Left lung (tissue), 10 donors: Measurements from ENCODE around the gene CD37. TPM values are rescaled to one million over a fixed set of nuclear protein-coding genes. Genes with fewer than 3 reads are reported as not detected.

Experiments used
- ATAC-seq: fragments of 200-7000 bp; cut with Tn5 transposase; one replicate; pipeline ENCODE4 v1.9.1; 2020; ENCODE audit warnings: moderate library complexity
- DNase-seq, 4 donors: peaks; one replicate each; pipeline ENCODE4 v3.0.0-alpha.2; 2013 to 2020
- H3K27ac ChIP-seq, 2 donors: fragments of 200-600 bp; sonication (generic) in 1 of 2; one replicate each; pipeline versions ENCODE4 v1.5.0 to v1.8.0; 2020 to 2021
- H3K27me3 ChIP-seq, 2 donors: fragments of 200-600 bp; sonication (generic) in 1 of 2; one replicate each; pipeline versions ENCODE4 v1.5.0 to v1.8.0; 2020 to 2021
- H3K36me3 ChIP-seq, 2 donors: fragments of 200-600 bp; sonication (generic) in 1 of 2; one replicate each; pipeline versions ENCODE4 v1.5.0 to v1.8.0; 2020 to 2021
- H3K4me1 ChIP-seq, 2 donors: fragments of 200-600 bp; one replicate each; pipeline ENCODE4 v1.8.0; 2021
- H3K4me3 ChIP-seq, 2 donors: fragments of 200-600 bp; sonication (generic) in 1 of 2; one replicate each; pipeline versions ENCODE4 v1.5.0 to v1.8.0; 2020 to 2021; ENCODE audit warnings: mild to moderate bottlenecking in 1 of 2
- H3K9me3 ChIP-seq, 2 donors: fragments of 200-600 bp; sonication (generic) in 1 of 2; one replicate each; pipeline versions ENCODE4 v1.5.0 to v1.8.0; 2020 to 2021
- intact Hi-C, 2 donors: fragments of 100-400 bp; cut with DNase I; formaldehyde crosslinking; loops; one replicate each; pipeline versions ENCODE4 v1.11.2 to v1.14.2; 2022
- polyA plus RNA-seq, 6 donors: library from polyadenylated mRNA; unstranded; fragments of 120-200 nt; gene quantifications; one replicate each; pipeline ENCODE4 v1.2.1, GENCODE V29; 2013; ENCODE audit not compliant: insufficient read length in 6 of 6
- total RNA-seq, 2 donors: library from RNA; stranded (reverse); fragmentation: NEBNext Ultra II Directional; extraction: Animal tissue kit (Norgen Biotek cat#: 25700); gene quantifications; one replicate each; pipeline ENCODE4 v1.2.1, GENCODE V29; 2021
- TF ChIP-seq, protein P1 (sequence below), 2 donors: fragments of 200-600 bp; sonication (generic) in 1 of 2; IDR thresholded peaks; one replicate each; pipeline versions ENCODE4 v1.5.0 to v1.8.0; 2021; ENCODE audit warnings: antibody characterized with exemption in 2 of 2
- donor health status: DM: no; HTN: yes; CAD: no.
- donor health status: DM: no; HTN: no; CAD: no.

CD37 gene
- total and polyA plus RNA-seq, 8 donors: 36.5 to 83.2 (median 55.5) TPM

DNA sequence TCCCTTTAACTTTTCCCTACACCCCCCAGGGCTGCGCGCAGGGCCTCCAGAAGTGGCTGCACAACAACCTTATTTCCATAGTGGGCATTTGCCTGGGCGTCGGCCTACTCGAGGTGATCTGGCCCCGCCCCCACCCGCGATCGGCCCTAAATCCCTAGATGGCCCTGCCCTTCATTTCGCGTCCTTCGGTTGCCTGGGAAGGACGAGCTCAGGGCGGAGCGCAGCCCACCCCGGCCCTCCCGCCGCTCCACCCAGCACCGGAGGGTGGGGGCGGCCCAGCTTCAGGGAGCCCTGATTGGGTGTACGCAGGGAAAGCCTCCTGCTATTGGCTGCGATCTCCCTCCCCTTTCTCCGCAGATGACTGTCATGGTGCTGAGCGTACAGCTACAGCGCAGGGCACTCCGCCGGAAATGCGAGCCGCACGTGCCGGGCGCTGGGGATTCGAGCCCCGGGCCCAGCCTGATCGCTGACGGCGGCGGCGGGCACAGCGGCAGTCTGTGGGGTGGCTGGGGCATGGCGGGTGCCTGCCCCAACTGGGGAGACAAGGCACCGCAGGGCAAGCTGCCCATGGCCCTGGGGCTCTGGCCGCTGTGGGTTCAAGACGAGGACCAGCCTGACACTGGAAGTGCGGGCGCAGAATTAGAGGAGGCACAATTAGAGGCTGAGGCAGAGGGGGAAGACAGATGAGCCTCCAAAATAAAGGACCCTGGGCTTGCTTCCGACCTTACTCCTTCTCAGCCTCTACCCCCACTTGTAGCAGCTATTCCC, 4.3 kb downstream of the CD37 start:
- TF ChIP-seq, protein P1, sequence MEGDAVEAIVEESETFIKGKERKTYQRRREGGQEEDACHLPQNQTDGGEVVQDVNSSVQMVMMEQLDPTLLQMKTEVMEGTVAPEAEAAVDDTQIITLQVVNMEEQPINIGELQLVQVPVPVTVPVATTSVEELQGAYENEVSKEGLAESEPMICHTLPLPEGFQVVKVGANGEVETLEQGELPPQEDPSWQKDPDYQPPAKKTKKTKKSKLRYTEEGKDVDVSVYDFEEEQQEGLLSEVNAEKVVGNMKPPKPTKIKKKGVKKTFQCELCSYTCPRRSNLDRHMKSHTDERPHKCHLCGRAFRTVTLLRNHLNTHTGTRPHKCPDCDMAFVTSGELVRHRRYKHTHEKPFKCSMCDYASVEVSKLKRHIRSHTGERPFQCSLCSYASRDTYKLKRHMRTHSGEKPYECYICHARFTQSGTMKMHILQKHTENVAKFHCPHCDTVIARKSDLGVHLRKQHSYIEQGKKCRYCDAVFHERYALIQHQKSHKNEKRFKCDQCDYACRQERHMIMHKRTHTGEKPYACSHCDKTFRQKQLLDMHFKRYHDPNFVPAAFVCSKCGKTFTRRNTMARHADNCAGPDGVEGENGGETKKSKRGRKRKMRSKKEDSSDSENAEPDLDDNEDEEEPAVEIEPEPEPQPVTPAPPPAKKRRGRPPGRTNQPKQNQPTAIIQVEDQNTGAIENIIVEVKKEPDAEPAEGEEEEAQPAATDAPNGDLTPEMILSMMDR (IDR thresholded peaks at IDR 0.05): no peak
- H3K27me3 ChIP-seq: no peaks in the 10 kb centered on the region
- DNase-seq (peak; percentile 77 to 94 (median 88)), ATAC-seq (peak; percentile 92)
- H3K9me3 ChIP-seq: no peaks in the 10 kb centered on the region
- H3K4me1 ChIP-seq: peaks cover 6 to 56% of the 10 kb centered on the region in 2 donors
- H3K4me3 ChIP-seq: peak overlapping the region; percentile 21 to 35
- intact Hi-C loops: no loop called here
- H3K27ac ChIP-seq: peak overlapping the region; percentile 67 to 79
- H3K36me3 ChIP-seq: peaks cover 0 to 57% of the 10 kb centered on the region in 2 donors

DNA sequence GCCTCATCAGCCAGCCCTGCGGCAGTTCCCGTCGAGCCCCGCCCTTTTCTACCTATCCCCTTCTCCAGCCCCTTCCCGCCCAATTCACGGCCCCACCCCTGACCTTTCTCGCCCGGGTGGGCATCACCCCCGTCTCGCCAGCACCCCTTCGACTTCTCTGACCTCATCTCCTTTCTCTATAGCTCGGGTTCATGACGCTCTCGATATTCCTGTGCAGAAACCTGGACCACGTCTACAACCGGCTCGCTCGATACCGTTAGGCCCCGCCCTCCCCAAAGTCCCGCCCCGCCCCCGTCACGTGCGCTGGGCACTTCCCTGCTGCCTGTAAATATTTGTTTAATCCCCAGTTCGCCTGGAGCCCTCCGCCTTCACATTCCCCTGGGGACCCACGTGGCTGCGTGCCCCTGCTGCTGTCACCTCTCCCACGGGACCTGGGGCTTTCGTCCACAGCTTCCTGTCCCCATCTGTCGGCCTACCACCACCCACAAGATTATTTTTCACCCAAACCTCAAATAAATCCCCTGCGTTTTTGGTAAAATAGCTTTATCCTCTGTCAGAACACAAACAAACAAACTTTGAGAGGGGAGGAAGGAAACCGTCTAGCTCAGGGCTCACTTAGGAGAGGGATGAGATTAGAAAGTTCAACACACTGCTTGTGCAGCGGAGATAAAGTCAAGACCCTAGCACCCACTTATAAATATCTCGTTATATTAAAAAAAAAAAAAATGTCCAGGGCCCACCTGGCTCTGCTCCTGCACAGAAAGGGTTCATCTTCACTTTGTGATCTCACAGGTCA, 5.1 kb downstream of the CD37 start:
- peak; percentile 53 for ATAC-seq
- peaks cover 6 to 49% of the 10 kb centered on the region in 2 donors for H3K4me1 ChIP-seq
- H3K36me3 ChIP-seq: peaks cover 0 to 65% of the 10 kb centered on the region in 2 donors
- no peaks in the 10 kb centered on the region for H3K9me3 ChIP-seq
- peak; percentile 28 to 83 (median 70) for DNase-seq
- TF ChIP-seq, protein P1 (IDR thresholded peaks at IDR 0.05): no peak
- no peaks in the 10 kb centered on the region for H3K27me3 ChIP-seq
- peak overlapping the region; percentile 21 to 35 for H3K4me3 ChIP-seq
- peak overlapping the region; percentile 67 to 79 for H3K27ac ChIP-seq
- intact Hi-C loops: no loop called here

DNA sequence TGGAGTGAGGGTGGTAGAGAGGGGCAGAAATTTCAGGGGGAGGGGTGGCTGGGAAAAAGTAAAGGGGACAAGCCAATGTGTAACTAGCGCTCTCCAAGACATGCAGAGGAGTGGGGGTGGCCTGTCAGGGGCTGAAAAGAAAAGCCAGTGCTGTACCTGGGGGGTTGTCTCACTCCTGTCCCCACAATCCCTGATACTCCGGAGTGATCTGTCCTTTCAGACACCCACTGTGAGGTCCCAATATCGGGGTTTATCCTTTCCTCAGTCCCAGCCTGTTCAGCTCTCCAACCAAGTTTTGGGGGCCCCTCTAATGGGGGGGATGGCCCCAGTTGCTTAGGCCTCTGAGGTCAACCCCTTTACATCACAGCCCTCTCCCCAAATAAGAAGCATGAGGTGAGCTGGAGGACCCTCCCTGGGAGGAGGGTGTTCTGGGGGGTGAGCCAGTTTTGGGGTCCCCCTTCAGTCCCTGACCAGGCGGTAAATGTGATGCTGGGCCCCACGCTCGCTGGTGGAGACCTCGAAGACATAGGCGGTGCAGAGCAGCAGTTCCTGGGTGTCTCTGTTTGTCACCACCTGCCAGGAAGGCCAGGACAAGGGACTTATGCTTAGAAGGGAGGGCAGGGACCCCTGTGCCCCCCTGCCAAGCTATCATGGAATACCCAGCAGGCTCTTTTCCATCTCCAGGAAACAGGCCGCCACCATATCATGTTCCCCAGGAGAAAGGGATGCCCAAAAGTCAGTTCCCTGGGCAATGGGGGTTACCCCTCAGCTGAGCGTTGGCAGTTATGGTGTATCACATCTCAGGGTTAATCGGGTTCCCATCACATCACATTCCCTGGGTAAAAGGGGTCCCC, 5.9 kb downstream of the CD37 start:
- no peaks in the 10 kb centered on the region for H3K27me3 ChIP-seq
- H3K4me3 ChIP-seq: no peak overlapping the region
- peak overlapping the region in 1 of 2 donors; percentile 13 for H3K27ac ChIP-seq
- DNase-seq (peak in 2 of 4 donors; percentile 26 to 41), ATAC-seq (no peak)
- peaks cover 6 to 44% of the 10 kb centered on the region in 2 donors for H3K4me1 ChIP-seq
- H3K36me3 ChIP-seq: peaks cover 0 to 74% of the 10 kb centered on the region in 2 donors
- no peaks in the 10 kb centered on the region for H3K9me3 ChIP-seq
- intact Hi-C loops: no loop called here
- TF ChIP-seq, protein P1 (IDR thresholded peaks at IDR 0.05): no peak

DNA sequence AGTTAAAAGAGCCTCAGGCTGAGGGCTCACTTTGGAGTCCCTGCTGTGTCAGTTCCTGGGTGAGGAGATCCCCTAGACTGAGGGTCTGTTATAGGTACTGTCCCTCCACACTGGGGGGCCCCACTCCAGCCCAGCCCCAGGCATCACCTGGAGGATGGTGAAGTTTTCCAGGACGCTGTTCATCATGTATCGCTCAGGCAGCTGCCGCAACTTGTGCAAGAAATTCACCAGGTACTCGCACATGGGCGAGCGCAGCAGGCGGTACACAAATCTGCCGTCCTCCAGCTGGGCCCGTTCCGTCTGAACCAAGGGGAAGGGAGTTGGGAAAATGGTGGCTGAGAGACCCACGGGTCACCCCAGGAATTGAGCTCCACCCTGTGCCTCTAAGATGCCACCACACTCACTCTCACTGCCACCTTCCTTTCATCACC, 7.1 kb downstream of the CD37 start:
- Histone ChIP-seq H3K36me3 (peaks cover 0 to 86% of the 10 kb centered on the region in 2 donors), H3K27me3 (no peaks in the 10 kb centered on the region), H3K4me3 (no peak overlapping the region), H3K9me3 (no peaks in the 10 kb centered on the region), H3K27ac (no peak overlapping the region), H3K4me1 (peaks cover 6 to 33% of the 10 kb centered on the region in 2 donors)
- peak in 2 of 4 donors; percentile 18 to 59 for DNase-seq
- TF ChIP-seq, protein P1 (IDR thresholded peaks at IDR 0.05): no peak
- no peak for ATAC-seq
- intact Hi-C loops: no loop called here
